Lower lobe of right lung (tissue), 2 donors: ENCODE measurements around the gene HSBP1L1. TPM values are rescaled to one million over a fixed set of nuclear protein-coding genes. Genes with fewer than 3 reads are reported as not detected.

Experiments
- ATAC-seq, 2 donors: fragments of 200-7000 bp; cut with Tn5 transposase; one replicate each; pipeline ENCODE4 v1.9.1; 2020 to 2022; ENCODE audit warnings: mild to moderate bottlenecking in 2 of 2, moderate library complexity in 2 of 2
- DNase-seq: peaks from one replicate; pipeline ENCODE4 v3.0.0-alpha.2; 2020
- H3K27ac ChIP-seq: fragments of 200-600 bp; one replicate; pipeline ENCODE4 v1.8.0; 2022
- H3K27me3 ChIP-seq: fragments of 200-600 bp; one replicate; pipeline ENCODE4 v1.8.0; 2022; ENCODE audit warnings: low read depth
- H3K36me3 ChIP-seq: fragments of 200-600 bp; one replicate; pipeline ENCODE4 v1.8.0; 2022; ENCODE audit warnings: mild to moderate bottlenecking
- H3K4me1 ChIP-seq: fragments of 200-600 bp; one replicate; pipeline ENCODE4 v1.8.0; 2022
- H3K4me3 ChIP-seq: fragments of 200-600 bp; one replicate; pipeline ENCODE4 v1.8.0; 2022; ENCODE audit warnings: mild to moderate bottlenecking
- H3K9me3 ChIP-seq: fragments of 200-600 bp; one replicate; pipeline ENCODE4 v1.8.0; 2022
- intact Hi-C: fragments of 100-400 bp; cut with DNase I; formaldehyde crosslinking; loops from one replicate; pipeline ENCODE4 v1.11.0; 2022
- total RNA-seq: library from RNA; stranded (reverse); fragmentation: NEBNext Ultra II Directional; extraction: Animal tissue kit (Norgen Biotek cat#: 25700); gene quantifications from one replicate; pipeline ENCODE4 v1.2.1, GENCODE V29; 2021
- TF ChIP-seq, protein P1 (sequence below): fragments of 200-600 bp; IDR thresholded peaks from one replicate; pipeline ENCODE4 v1.8.0; 2022; ENCODE audit warnings: antibody characterized with exemption, mild to moderate bottlenecking
- donor health status: DM: no; HTN: yes; CAD: no; lungs with severe emphysema.

HSBP1L1 gene
- total RNA-seq, 1 donor from 2014 or later = 46.6 TPM

DNA sequence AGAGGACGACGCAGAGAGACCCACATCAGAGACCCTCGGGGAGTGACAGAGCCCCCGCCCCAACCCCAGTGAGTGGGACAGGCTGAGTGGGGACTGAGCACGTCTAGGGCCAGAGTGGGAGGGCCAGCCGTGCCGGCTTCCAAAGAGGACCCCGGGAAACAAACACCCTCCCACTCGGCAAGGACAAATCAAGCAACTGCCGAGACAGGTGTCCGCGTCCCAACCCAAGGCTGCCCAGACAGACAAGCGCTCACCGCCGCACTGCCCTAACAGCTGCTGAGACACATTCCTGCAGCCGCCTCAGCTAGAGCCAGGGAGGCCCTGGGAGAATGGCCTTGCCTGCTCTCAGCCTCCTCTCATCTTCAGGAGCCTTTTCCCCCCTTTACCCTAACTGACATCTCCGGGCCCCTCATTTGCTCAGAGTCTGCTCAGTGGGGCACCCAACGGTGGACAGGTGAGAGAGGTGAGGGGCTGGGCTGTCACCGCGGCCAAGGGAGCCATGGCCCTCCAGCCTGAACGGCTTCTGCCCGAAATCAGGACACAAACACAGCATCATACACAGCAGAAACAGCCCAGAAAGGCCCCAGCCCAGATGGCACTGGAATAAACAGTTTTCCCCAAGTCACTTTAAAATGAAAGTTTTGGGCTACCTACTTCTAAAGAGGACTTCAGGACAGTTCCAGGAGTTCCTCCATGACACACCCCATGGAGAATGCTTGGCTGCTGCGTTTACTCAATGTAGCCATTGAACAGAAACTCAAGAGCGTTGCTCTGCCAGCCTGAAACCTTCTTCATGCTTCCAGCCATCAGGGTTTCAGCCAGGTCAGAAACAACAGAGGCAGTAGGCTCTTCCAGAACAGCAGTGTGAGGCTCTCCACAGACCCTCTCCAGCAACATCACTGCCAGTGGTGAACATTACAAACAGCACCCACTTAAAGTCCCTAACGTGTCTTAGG lies 36.6 kb upstream of the HSBP1L1 start:
- intact Hi-C loops = no loop called here
- TF ChIP-seq, protein P1, sequence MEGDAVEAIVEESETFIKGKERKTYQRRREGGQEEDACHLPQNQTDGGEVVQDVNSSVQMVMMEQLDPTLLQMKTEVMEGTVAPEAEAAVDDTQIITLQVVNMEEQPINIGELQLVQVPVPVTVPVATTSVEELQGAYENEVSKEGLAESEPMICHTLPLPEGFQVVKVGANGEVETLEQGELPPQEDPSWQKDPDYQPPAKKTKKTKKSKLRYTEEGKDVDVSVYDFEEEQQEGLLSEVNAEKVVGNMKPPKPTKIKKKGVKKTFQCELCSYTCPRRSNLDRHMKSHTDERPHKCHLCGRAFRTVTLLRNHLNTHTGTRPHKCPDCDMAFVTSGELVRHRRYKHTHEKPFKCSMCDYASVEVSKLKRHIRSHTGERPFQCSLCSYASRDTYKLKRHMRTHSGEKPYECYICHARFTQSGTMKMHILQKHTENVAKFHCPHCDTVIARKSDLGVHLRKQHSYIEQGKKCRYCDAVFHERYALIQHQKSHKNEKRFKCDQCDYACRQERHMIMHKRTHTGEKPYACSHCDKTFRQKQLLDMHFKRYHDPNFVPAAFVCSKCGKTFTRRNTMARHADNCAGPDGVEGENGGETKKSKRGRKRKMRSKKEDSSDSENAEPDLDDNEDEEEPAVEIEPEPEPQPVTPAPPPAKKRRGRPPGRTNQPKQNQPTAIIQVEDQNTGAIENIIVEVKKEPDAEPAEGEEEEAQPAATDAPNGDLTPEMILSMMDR = no peak
- Histone ChIP-seq H3K27ac (no peak overlapping the region), H3K4me1 (peaks cover 8% of the 10 kb centered on the region), H3K4me3 (no peak overlapping the region), H3K9me3 (peaks cover 37% of the 10 kb centered on the region), H3K36me3 (peaks cover 27% of the 10 kb centered on the region), H3K27me3 (no peaks in the 10 kb centered on the region)
- peak in 1 of 2 donors; percentile 6 for ATAC-seq
- peak; percentile 37 for DNase-seq

DNA sequence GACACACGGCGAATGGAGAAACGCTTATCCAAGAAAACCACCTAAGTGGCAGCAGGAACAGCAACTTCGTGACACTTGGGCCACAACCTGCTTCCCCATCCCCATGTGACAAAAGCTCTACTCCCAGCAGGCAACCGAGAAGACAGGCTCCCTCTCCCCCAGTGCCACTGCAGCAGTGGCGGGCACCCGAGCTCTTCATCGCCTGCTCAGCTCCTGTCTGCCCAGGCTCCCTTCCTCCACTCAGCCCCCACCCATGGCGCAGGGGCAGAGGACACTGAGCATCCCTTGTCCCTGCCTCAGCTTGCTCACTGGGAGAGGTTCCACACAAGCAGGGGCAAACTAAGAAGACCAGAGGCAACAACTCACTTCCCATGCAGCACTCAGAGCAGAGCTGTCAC lies 35.9 kb upstream of the HSBP1L1 start:
- H3K4me1 ChIP-seq = peaks cover 8% of the 10 kb centered on the region
- DNase-seq (peak; percentile 12), ATAC-seq (no peak)
- H3K4me3 ChIP-seq = no peak overlapping the region
- peaks cover 24% of the 10 kb centered on the region for H3K36me3 ChIP-seq
- H3K27me3 ChIP-seq = no peaks in the 10 kb centered on the region
- H3K9me3 ChIP-seq = peaks cover 41% of the 10 kb centered on the region
- TF ChIP-seq, protein P1 = no peak
- H3K27ac ChIP-seq = no peak overlapping the region
- intact Hi-C loops = no loop called here

DNA sequence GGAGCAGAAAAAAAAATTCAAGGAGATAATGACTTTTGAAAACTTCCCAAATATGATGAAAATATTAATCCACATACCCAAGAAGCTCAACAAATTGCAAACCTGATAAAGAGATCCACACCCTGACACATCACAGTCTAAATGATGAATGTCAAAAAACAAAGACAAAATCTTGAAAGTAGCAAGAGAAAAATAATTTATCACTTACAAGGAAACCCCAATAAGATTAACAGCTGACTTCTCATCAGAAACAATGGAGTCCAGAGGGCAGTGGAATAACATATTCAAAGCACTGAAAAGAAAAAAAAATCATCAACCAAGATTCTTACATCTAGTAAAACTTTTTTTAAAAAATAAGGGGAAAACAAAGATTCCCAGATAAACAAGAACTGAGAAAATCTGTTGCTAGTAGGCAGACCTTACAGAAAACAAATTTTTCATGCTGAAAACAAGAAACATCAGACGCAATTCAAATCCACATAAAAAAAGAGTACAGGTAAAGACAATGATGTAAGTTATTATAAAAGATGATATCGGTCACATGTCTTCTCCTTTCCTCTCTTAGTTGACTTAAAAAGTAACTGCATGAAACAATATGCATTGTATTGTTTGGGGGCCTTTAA lies 34.3 kb upstream of the HSBP1L1 start:
- peaks cover 17% of the 10 kb centered on the region for H3K36me3 ChIP-seq
- no peak overlapping the region for H3K27ac ChIP-seq
- DNase-seq (no peak), ATAC-seq (no peak)
- no peak overlapping the region for H3K4me3 ChIP-seq
- TF ChIP-seq, protein P1 = no peak
- H3K9me3 ChIP-seq = peaks cover 41% of the 10 kb centered on the region
- peaks cover 13% of the 10 kb centered on the region for H3K4me1 ChIP-seq
- intact Hi-C loops = no loop called here
- no peaks in the 10 kb centered on the region for H3K27me3 ChIP-seq

DNA sequence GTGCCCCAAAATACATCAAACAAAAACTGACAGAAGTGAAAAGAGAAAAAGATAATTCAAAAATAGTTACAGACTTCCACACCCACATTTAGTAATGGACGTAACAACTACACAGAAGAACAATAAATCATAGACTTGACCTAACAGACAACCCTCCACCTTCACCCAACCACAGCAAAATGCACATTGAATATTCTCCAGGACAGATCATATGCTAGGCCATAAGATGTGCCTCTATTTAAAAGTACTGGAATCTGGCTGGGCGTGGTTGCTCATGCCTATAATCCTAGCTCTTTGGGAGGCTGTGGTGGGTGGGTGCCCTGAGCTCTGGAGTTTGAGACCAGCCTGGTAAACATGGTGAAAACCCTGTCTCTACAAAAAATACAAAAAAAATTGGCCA lies 33.0 kb upstream of the HSBP1L1 start:
- ATAC-seq (no peak), DNase-seq (peak; percentile 6)
- Histone ChIP-seq H3K4me3 (no peak overlapping the region), H3K4me1 (peaks cover 9% of the 10 kb centered on the region), H3K9me3 (peaks cover 41% of the 10 kb centered on the region), H3K27me3 (no peaks in the 10 kb centered on the region), H3K36me3 (peaks cover 18% of the 10 kb centered on the region), H3K27ac (no peak overlapping the region)
- TF ChIP-seq, protein P1 = no peak
- intact Hi-C loops = no loop called here

DNA sequence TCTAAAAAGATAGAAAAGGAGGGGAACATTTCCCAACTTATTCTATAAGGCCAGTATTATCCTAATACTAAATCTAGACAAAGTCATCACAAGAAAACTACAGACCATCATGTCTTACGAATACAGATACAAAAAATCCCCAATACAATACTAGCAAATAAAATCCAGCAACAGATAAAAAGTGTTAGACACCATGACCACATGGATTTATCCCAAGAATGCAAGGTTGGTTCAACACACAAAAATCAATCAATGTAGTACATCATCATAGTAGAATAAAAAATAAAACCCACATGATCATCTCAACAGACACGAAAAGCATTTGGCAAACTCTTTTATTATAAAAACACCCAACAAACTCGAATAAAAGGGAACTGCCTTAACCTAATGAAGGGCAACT lies 31.5 kb upstream of the HSBP1L1 start:
- TF ChIP-seq, protein P1 = no peak
- intact Hi-C loops = no loop called here
- H3K9me3 ChIP-seq = peaks cover 41% of the 10 kb centered on the region

More for the DNA sequence above, 31.5 kb upstream of the HSBP1L1 start:
- H3K27me3 ChIP-seq = no peaks in the 10 kb centered on the region
- no peak overlapping the region for H3K27ac ChIP-seq
- H3K4me1 ChIP-seq = peaks cover 9% of the 10 kb centered on the region
- ATAC-seq = no peak
- H3K36me3 ChIP-seq = peaks cover 20% of the 10 kb centered on the region
- no peak for DNase-seq
- no peak overlapping the region for H3K4me3 ChIP-seq
